HepG2 (cell line): ENCODE measurements around the gene DACT2. TPM values are rescaled to one million over a fixed set of nuclear protein-coding genes. Genes with fewer than 3 reads are reported as not detected.

Experiments
- ATAC-seq: fragments of 200-7000 bp; cut with Tn5 transposase; 3 replicates; pipeline ENCODE4 v1.9.1; 2020; ENCODE audit warnings: mild to moderate bottlenecking, moderate library complexity
- BruUV-seq: library from RNA; stranded (reverse); fragments of 400-500 nt; replicated peaks from 2 replicates; lab custom pipeline; 2021; lab: Mats Ljungman, UMichigan
- CTCF ChIA-PET: fragments of 300-600 bp; formaldehyde crosslinking; extraction: SDS; loops from one replicate; lab custom pipeline; 2021; ENCODE audit warnings: low total read pairs, inconsistent platforms, low intra/inter-chr PET ratio; lab: Yijun Ruan, JAX
- POLR2A ChIA-PET: fragments of 350-600 bp; sonication (Branson Sonifier 250); formaldehyde crosslinking; loops from one replicate; lab custom pipeline; 2020; ENCODE audit warnings: antibody characterized with exemption, inconsistent platforms; lab: Yijun Ruan, JAX
- DNase-seq: peaks from one replicate; pipeline ENCODE4 v3.0.0-alpha.2; 2015; ENCODE audit warnings: low spot score
- FAIRE-seq: peaks from 3 replicates; lab custom pipeline; 2011; peaks lifted over from hg19 to GRCh38; lab: Jason Lieb, UNC
- H2AFZ ChIP-seq: one replicate; pipeline ENCODE4 v1.6.1; 2011; ENCODE audit warnings: low read length, inconsistent platforms
- H3K27ac ChIP-seq: fragments of 300-600 bp; 3 replicates; pipeline ENCODE4 v1.8.0; 2011; ENCODE audit warnings: mixed run types, mild to moderate bottlenecking, mixed read lengths, low read length, inconsistent platforms; ENCODE audit not compliant: insufficient read depth; ENCODE audit errors: extremely low read length
- H3K27me3 ChIP-seq, 2 experiments: fragments of 200-600 bp in 1 of 2; 2 replicates in 1 of 2; 3 replicates in 1 of 2; pipeline versions ENCODE4 v1.6.0 to v1.8.0; 2011; ENCODE audit warnings: low read length in 2 of 2, mild to moderate bottlenecking in 2 of 2, moderate library complexity in 2 of 2, inconsistent platforms in 1 of 2; ENCODE audit not compliant: insufficient read depth in 2 of 2, control insufficient read depth in 1 of 2
- H3K36me3 ChIP-seq, 2 experiments: fragments of 200-600 bp in 1 of 2; replicated peaks in 1 of 2; 2 replicates in 1 of 2; 3 replicates in 1 of 2; pipeline versions ENCODE4 v1.5.1 to v1.8.0; 2011; ENCODE audit warnings: low read length in 2 of 2, inconsistent platforms in 1 of 2; ENCODE audit not compliant: insufficient read depth in 2 of 2, control insufficient read depth in 1 of 2
- H3K4me1 ChIP-seq: 2 replicates; pipeline ENCODE4 v1.5.1; 2012; ENCODE audit warnings: low read length, inconsistent platforms; ENCODE audit not compliant: insufficient read depth
- H3K4me2 ChIP-seq: 2 replicates; pipeline ENCODE4 v1.6.0; 2011; ENCODE audit warnings: low read depth, low read length, inconsistent platforms
- H3K4me3 ChIP-seq, 3 experiments: fragments of 200-600 bp in 1 of 3; sonication (generic), shearing (Covaris generic) in 1 of 3; replicated peaks in 1 of 3; 2 replicates each; pipeline ENCODE4 v1.5.1; 2011 to 2016; ENCODE audit warnings: low read length in 3 of 3, inconsistent platforms in 2 of 3, low read depth in 2 of 3, mild to moderate bottlenecking in 2 of 3, control low read depth in 1 of 3, mixed read lengths in 1 of 3; ENCODE audit not compliant: insufficient read depth in 1 of 3
- H3K79me2 ChIP-seq: one replicate; pipeline ENCODE4 v1.6.1; 2011; ENCODE audit warnings: low read length, inconsistent platforms; ENCODE audit not compliant: insufficient read depth
- H3K9ac ChIP-seq: 2 replicates; pipeline ENCODE4 v1.6.0; 2011; ENCODE audit warnings: mild to moderate bottlenecking, low read depth, low read length, inconsistent platforms; ENCODE audit not compliant: insufficient read depth
- H3K9me3 ChIP-seq: 2 replicates; pipeline ENCODE4 v1.5.1; 2012; ENCODE audit warnings: mild to moderate bottlenecking, low read length
- H4K20me1 ChIP-seq: 2 replicates; pipeline ENCODE4 v1.6.0; 2011; ENCODE audit warnings: inconsistent platforms, mild to moderate bottlenecking, low read length, moderate library complexity; ENCODE audit not compliant: insufficient read depth
- ARNTL ChIP-seq: sonication (generic); formaldehyde crosslinking; IDR thresholded peaks from 2 replicates; pipeline ENCODE4 v1.4.0; 2020; ENCODE audit warnings: mild to moderate bottlenecking, missing genetic modification reagents
- FOXA1 ChIP-seq, 2 experiments: fragments of 450-650 bp in 1 of 2; sonication (generic) in 1 of 2; formaldehyde crosslinking in 1 of 2; IDR thresholded peaks; 2 replicates each; pipeline versions ENCODE4 v1.4.0 to v1.6.1; 2016 to 2020; ENCODE audit warnings: missing genetic modification reagents in 1 of 2
- FOXP1 ChIP-seq, 2 experiments: fragments of 450-650 bp in 1 of 2; IDR thresholded peaks; 2 replicates each; pipeline ENCODE4 v1.6.1; 2017 to 2018; ENCODE audit warnings: antibody characterized with exemption in 1 of 2
- IKZF1 ChIP-seq: fragments of 450-650 bp; IDR thresholded peaks from 2 replicates; pipeline ENCODE4 v1.7.1; 2016
- ZBTB20 ChIP-seq: sonication (generic); formaldehyde crosslinking; IDR thresholded peaks from 2 replicates; pipeline ENCODE4 v1.8.1; 2023; ENCODE audit warnings: missing genetic modification reagents, low read depth, mild to moderate bottlenecking, borderline replicate concordance
- WGBS: methylation state at CpG from one replicate; pipeline ENCODE4 v1.1.6; 2017; ENCODE audit warnings: low lambda C conversion rate; 5-methylcytosine and 5-hydroxymethylcytosine counted together
- in situ Hi-C: cut with HindIII; loops from 2 replicates; pipeline ENCODE4 v1.10.0; 2017; ENCODE audit warnings: low pct_unique_long_range_greater_than_20kb; ENCODE audit not compliant: extremely low pct_ligation_motif_present
- intact Hi-C: fragments of 100-400 bp; cut with micrococcal nuclease; formaldehyde crosslinking; loops from one replicate; pipeline ENCODE4 v1.10.0; 2022; ENCODE audit not compliant: unreplicated experiment
- polyA plus RNA-seq, 8 experiments: library from polyadenylated mRNA; depleted of rRNA in 3 of 8; stranded (reverse) in 7 of 8; unstranded in 1 of 8; fragments of >200 nt; fragmentation: Illumina TruSeq in 4 of 8; extraction: Trizol in 4 of 8; gene quantifications; 2 replicates each; pipeline versions ENCODE4 v1.2.1 to v1.2.3, GENCODE V29; 2011 to 2016; ENCODE audit warnings: low read depth in 4 of 8, missing spikeins in 1 of 8, mixed read lengths in 1 of 8; ENCODE audit not compliant: insufficient read depth in 1 of 8
- total RNA-seq, 5 experiments: library from RNA; depleted of rRNA; stranded (reverse); fragments of >200 nt; fragmentation: Illumina TruSeq; extraction: Trizol; gene quantifications; 2 replicates each; pipeline ENCODE4 v1.2.3, GENCODE V29; 2016; ENCODE audit warnings: low read depth in 1 of 5
- TF ChIP-seq, protein P1 (sequence below): sonication (generic); formaldehyde crosslinking; IDR thresholded peaks from 2 replicates; pipeline ENCODE4 v1.9.0; 2021; ENCODE audit warnings: mild to moderate bottlenecking, missing genetic modification reagents

DACT2 gene
- total and polyA plus RNA-seq, 2 of the 13 experiments (the other 11 are each of a cell fraction or from before 2014, with no cell fraction given): 0.15 TPM; not detected in 1

DNA sequence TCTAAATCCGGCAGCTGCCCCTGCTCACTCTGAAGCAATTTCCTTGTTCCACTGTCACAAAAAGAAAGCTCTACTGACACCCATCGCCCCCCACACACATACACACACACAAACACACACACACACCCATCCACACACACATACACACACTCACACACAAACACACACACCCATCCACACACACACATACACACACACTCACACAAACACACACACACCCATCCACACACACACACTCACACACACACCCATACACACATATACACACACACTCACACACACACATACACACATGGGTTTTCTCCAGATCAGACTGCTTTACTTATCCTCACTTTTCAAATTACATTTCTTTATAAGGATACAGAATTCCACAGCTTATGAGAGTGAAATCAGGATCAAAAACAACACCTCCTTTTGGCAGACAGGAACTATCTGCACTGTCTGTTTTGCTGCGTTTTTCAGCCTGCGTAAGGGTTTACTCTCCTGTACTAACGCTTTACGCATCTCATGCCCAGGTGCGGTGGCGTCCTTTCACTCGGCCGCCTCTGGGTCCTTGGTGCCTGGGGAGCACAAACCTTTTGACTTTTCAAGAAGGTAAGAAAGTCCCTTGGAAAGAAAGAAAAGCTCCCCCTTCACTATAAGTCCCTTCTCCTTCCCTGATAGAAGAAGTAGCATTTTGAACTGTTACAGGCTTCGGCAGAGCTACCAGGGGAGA, 8.0 kb downstream of the DACT2 start:
- intact Hi-C loops: no loop called here
- H3K9ac ChIP-seq: no peak overlapping the region
- H3K27ac ChIP-seq: no peak overlapping the region
- DNase-seq (no peak), ATAC-seq (no peak), FAIRE-seq (peak; percentile 59)
- no peak overlapping the region for H3K4me2 ChIP-seq
- TF ChIP-seq ARNTL (CRISPR knock-in tag): no peak
- TF ChIP-seq, protein P1, sequence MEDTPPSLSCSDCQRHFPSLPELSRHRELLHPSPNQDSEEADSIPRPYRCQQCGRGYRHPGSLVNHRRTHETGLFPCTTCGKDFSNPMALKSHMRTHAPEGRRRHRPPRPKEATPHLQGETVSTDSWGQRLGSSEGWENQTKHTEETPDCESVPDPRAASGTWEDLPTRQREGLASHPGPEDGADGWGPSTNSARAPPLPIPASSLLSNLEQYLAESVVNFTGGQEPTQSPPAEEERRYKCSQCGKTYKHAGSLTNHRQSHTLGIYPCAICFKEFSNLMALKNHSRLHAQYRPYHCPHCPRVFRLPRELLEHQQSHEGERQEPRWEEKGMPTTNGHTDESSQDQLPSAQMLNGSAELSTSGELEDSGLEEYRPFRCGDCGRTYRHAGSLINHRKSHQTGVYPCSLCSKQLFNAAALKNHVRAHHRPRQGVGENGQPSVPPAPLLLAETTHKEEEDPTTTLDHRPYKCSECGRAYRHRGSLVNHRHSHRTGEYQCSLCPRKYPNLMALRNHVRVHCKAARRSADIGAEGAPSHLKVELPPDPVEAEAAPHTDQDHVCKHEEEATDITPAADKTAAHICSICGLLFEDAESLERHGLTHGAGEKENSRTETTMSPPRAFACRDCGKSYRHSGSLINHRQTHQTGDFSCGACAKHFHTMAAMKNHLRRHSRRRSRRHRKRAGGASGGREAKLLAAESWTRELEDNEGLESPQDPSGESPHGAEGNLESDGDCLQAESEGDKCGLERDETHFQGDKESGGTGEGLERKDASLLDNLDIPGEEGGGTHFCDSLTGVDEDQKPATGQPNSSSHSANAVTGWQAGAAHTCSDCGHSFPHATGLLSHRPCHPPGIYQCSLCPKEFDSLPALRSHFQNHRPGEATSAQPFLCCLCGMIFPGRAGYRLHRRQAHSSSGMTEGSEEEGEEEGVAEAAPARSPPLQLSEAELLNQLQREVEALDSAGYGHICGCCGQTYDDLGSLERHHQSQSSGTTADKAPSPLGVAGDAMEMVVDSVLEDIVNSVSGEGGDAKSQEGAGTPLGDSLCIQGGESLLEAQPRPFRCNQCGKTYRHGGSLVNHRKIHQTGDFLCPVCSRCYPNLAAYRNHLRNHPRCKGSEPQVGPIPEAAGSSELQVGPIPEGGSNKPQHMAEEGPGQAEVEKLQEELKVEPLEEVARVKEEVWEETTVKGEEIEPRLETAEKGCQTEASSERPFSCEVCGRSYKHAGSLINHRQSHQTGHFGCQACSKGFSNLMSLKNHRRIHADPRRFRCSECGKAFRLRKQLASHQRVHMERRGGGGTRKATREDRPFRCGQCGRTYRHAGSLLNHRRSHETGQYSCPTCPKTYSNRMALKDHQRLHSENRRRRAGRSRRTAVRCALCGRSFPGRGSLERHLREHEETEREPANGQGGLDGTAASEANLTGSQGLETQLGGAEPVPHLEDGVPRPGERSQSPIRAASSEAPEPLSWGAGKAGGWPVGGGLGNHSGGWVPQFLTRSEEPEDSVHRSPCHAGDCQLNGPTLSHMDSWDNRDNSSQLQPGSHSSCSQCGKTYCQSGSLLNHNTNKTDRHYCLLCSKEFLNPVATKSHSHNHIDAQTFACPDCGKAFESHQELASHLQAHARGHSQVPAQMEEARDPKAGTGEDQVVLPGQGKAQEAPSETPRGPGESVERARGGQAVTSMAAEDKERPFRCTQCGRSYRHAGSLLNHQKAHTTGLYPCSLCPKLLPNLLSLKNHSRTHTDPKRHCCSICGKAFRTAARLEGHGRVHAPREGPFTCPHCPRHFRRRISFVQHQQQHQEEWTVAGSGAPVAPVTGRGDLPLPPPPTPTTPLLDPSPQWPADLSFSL (CRISPR knock-in tag): peak; percentile 88
- 0 out of 2 replicates have a peak, but pooled peaks have one; percentile 38 for TF ChIP-seq IKZF1
- TF ChIP-seq ZBTB20: no peak
- peak; percentile 6; the same call in 1 of the 2 replicates for TF ChIP-seq FOXA1 (IDR thresholded peaks at IDR 0.05)
- no peak for TF ChIP-seq FOXA1 (CRISPR knock-in tag; IDR thresholded peaks at IDR 0.05)
- TF ChIP-seq FOXP1 (IDR thresholded peaks at IDR 0.05): 0 out of 2 replicates have a peak, but pooled peaks have one; percentile 3
- TF ChIP-seq FOXP1 (CRISPR knock-in tag; IDR thresholded peaks at IDR 0.05): no peak
- H3K4me1 ChIP-seq: peaks cover 48% of the 10 kb centered on the region
- in situ Hi-C loops: no loop called here
- no peaks in the 10 kb centered on the region for H3K9me3 ChIP-seq
- CTCF ChIA-PET: no interaction called here
- no peak overlapping the region for H3K4me3 ChIP-seq
- 93% methylated on average over 11 of the region's 11 CpGs for WGBS
- POLR2A ChIA-PET: interaction anchor here (1.2 kb wide), 1 partner anchor 10 kb away, joined by 5 read pairs; no protein-coding TSS in a partner anchor
- H3K27me3 ChIP-seq: no peaks in the 10 kb centered on the region
- H2AFZ ChIP-seq: no peak overlapping the region
- H3K79me2 ChIP-seq: no peaks in the 10 kb centered on the region
- no peaks in the 10 kb centered on the region for H3K36me3 ChIP-seq
- no peaks in the 10 kb centered on the region for H4K20me1 ChIP-seq
- no TSS peak for BruUV-seq
